GM19351 (cell line): Measurements from ENCODE around the gene TMCO5A.
"Not testable (repeated sequence)": the region's sequence is repeated elsewhere in the genome, so short reads cannot be mapped to it uniquely, and the experiment has no call there.

ENCODE experiments used
- ATAC-seq: cut with Tn5 transposase; IDR thresholded peaks from one replicate; pipeline ENCODE4 v1.9.1; 2021; ENCODE audit warnings: mild to moderate bottlenecking, moderate library complexity; ENCODE audit not compliant: unreplicated experiment

TMCO5A gene

DNA sequence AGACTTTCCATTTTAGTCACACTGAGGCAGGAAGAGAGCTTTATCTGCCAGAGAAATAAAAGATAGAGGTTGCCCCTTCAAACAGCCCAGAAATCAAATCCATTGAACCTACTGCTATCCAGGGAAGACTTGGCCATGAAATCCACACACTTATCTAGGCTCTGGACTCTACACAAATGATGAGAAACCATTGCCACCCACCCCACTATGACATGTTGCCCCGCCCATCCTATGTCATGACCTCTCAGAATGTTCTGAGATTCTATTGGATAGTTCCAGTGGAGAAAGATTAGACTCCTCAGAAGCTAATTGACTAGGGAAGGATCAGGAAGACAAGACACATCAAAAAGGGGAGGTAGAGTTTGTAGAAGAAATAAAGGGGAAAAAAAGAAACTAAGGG lies at the start of gene TMCO5A:
TMCO5A (plus strand) TSS at position 301 of the 400 bp plus-strand sequence. CDS start 1,684 bp downstream, outside the sequence.
- no peak for ATAC-seq

DNA sequence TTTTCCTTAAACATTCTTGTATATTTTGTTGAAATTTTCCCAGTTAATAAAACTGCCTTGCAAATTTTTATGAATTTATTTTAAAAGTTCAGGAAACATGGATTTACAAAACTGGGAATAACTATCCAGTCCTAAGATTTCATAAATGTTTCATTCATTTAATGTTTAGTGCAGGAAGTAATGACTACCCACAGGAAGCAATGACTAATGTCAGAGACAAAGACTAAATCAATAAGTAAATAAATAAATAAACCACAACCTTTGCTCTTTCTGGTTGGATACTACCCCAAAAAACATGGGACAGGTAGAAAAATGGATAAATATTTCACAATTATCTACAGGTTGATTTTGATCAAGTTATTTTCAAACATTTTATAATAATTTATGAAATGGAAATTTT lies 48.8 kb upstream of the TMCO5A start:
- ATAC-seq = no peak

DNA sequence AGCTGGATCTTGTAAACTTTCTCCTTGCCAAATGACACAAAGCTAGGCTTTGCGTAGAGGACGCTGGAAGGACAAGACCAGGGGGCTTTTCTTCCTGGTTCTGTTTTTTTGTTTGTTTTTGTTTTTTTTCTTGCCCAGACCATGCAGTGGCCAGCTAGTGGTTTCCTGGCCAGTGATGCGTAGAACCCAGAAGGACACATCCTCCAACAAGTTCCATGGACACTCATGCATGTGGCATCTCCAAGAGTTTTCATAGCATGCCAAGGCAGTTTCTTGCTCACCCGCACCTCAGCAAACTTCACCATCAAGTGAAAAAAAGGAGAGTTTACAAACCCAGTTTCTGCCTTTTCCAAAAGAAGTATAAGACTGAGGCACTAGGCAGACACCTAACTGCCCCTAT lies 46.1 kb upstream of the TMCO5A start:
- ATAC-seq = no peak

DNA sequence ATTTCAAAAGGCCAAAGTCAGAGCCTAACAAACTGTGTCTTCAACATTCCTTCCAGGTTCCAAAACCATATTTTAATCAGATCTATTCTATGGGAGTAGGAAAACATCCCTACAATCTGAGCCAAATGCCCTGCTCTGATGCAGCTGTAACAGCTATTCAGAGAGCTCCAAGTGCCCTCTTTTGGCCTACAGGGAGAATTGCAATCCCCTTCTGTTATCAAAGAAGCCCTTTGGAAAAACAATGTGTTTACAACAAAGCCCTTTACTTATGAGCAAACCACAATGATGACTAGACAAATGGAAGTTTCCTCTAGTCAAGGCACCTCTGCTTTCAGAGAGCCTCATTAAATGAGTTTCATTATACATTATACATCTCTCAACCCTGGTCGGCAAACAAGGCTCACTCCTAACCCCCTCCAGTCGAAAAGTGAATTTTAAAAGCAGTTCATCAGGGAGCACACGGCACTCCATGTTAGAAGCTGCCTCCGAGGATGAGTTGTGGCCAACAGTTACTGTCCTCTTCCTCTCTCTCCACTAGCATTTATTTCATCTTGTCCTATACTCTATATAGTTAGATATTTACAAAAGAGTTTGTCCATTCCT lies 42.6 kb upstream of the TMCO5A start:
- ATAC-seq = no peak

DNA sequence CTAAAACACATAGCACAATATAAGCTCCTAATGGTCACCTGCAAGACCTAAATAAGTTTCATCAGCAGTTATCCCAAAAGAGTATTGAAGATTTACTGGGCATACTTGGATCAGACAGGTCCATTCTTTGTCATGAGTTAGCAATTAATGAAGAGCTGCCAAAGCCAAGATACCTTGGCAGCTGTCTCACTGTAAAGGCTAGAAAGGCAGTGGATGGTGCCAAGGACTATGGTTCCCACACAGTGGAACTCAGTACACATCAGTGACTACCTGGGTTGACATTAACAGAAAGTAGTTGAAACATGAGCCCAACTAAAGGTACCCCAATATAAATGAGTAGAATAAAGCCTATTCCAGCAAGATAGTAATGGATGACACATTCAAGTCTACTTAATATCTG lies 41.1 kb upstream of the TMCO5A start:
- no peak for ATAC-seq

DNA sequence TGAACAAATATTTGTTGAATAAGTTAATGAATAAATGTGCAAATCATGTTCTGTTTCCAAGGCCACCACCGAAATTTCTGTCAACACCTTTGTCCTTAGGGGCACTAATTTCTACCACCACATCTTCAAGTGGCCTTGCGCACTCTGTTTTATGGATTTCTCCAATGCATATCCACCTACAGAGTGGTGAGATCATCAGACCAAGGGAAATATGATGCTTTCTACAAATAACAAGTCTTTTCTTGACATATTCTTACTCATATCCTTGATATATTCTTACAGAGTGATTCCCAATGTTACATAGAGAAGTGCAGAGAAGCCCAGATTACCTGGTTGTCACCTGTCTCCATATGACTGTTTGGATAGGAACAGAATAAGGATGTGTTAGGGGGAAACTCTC lies 36.1 kb upstream of the TMCO5A start:
- ATAC-seq = no peak

DNA sequence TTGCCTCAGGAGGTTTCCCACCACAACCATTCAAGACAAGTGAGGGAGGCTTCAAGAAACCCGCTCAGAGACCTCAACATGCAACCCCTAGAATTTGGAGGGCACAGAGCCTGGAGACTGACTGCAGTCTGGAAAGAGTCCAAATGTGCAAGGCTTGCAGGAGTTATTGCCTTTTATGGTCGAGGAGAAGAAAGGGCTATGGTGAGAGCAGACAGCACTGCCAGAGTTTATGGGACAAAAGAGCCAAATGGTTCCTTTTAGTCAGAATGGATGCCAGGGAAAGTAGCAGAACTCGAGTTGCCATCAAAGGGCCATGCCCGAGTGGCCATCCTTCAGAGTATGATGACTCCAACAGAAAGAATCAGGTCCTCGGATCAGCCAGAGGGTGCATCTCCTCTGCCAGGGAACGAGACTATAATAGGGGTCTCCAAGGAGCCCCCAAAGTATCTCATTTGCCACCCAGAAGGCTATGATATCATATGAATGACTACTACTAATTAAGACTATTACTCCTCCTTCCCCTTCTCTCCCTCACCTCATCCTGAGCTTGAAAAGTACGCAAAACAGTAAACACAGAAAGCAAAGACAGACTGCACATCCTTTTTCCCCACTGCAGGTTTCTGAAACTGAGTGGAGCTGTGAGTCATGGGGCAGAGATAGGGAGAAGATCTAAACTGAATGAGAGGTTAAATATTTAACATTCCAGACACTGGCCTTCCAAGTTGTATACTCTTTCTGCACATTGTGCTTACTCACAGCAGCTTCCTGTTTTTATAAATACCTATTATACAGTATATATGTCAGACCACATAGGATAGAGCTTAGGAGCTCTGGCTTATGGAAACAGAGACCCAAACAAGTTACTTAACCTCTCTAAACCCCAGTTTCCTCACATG lies 33.9 kb upstream of the TMCO5A start:
- no peak for ATAC-seq

DNA sequence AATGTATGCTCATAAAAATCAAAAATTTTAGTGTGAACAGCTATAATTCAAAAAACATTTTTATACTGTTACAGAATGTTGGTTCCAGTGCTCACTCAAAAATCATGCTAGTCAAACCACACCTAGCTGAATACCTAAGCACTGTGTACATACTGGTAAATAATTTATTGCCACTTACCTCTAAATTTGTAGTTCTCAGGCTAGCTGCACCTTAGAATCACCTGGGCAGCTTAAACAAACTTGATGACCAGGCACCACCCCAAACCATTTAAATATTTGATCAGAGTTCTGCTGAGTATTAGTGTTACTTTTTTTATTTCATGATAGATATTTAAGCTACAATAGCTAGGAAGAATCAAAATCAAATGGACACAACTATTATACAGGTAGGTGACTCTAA lies 32.3 kb upstream of the TMCO5A start:
- ATAC-seq = no peak

DNA sequence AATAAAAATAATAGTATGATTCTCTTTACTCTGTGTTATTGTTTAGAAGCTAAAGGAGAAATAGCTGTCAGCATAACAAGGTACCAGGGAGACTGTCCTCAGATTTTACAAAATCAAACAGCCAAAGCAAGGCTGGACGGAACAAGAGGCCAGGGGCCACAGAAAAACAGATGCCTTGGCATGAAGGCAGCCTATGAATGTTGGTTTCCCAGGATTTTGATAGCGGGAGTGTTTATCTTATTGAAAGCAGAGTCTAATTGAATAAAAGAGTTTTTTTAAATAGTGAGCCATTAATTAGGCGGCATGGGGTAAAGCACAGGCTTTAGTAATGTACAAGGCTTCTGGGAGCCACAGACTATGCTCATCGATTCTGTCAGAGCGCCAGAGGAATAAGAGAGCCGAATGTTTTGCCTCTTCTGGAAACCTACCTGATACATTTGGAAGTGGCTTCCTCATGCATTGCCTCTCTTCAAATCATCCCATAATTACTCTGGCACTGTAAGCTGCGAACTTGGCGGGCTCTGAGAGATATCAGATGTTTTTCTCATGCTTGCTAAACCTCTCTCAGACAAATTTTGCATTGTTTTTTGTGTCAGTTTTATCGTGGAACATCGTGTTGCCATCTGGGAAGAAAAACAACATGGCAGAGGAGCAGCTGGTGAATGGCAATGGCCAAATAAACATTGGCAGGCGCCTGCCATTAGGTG lies 30.4 kb upstream of the TMCO5A start:
- no peak for ATAC-seq

DNA sequence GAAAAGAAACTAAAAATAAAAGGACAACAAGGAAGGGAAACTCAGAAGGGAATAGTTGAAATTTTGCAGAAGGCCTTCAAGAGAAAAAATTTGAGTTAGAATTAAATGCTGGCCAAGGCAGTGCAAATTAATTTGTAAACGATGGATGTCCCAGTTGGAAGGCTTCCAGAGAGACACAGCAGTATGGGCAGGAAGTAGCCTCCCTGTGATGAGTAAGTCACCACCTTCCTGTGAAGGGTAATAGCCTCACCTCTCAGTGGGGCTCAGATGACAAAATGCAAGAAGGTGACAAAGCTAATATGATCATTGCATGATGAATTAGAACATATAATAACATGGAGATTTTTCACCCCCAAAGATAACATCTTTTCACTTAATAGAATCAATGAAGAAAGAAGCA lies 27.3 kb upstream of the TMCO5A start:
- no peak for ATAC-seq

DNA sequence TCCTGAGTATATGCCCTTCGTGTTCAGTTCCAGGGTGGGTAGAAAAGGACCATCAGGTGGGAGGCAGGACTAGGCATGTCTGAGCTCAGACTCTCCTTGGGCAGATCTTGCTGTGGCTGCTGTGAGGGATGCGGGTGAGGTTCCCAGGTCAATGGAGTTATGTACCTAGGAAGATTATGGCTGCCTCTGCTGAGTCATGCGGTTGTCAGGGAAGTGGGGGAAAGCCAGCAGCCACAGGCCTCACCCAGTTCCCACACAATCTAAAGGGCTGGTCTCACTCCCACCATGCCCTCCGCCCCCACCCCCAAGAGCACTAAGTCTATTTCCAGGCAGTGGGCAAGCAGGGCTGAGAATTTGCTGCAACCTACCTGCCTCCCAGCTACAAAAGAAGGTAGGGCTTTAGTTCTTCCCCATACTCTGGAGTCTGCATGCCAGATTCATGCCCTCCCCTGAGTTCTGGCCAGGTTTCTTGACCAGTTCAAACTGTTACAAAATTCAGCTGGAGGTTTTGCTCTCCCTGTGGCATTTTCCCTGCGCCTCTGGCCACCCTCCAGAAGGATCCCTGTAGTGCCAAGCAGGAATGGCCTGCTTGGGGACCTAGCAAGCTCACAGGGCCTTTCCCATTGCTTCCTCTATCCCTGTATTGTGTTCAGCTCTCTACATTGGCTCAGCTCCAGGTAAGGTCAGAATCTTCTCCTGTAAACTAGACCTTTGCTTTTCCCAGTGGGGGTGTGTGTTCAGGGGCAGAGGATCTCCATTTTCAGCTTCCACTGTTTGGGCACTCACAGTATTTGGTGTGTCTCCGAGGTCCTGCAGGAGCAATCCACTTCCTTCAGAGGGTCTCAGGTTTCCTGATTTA lies 12.7 kb upstream of the TMCO5A start:
- ATAC-seq = no peak

DNA sequence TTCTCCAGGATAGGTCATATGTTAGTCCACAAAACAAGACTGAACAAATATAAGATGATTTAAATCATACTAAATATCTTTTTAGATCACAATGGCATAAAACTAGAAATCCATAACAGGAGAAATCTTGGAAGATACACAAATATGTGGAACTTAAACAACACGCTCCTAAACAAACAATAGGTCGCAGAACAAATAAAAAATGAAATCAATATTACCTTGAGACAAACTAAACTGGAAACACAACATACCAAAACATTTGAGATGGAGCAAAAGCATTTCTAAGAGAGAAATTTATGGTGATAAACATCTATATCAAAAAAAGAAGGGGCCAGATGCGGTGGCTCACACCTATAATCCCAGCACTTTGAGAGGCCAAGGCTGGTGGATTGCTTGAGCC lies 8.3 kb upstream of the TMCO5A start:
- ATAC-seq = no peak

DNA sequence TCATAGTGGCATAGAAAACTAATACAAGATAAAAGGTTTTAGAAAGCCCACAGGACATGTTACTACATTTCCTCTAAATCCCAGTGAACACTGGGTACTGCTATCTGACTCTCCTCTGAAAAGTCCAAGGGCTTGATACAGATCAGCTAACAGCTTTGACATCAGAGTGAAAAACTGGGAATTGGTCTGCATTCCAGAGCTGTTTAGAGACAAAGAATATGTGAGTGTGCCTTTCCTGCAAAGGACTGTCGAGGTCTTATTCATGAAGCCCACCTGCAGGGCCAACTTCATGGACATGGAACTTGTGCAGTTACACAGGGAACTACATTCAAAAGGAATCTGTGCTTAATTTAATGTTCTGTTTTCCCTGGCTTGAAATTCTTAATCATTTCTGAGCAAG lies 5.2 kb upstream of the TMCO5A start:
- ATAC-seq = no peak

DNA sequence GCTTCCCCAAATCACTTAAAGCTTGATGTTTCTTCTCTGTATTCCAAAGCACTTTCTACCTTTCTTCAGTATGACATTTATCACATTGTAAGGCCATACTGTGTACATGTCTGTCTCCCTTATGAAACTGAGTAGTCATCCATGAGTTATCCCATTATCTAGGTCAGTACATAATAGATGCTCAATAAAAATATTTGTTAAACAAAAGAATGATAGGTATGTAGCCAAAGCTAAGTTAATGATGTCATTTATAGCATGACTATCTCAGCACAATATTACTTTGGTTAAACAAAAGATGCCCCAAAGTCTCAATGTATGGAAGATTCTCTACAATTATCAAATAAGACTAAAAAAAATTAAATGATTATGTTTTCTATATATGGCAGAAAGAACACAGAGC lies 3.1 kb upstream of the TMCO5A start:
- ATAC-seq = no peak

DNA sequence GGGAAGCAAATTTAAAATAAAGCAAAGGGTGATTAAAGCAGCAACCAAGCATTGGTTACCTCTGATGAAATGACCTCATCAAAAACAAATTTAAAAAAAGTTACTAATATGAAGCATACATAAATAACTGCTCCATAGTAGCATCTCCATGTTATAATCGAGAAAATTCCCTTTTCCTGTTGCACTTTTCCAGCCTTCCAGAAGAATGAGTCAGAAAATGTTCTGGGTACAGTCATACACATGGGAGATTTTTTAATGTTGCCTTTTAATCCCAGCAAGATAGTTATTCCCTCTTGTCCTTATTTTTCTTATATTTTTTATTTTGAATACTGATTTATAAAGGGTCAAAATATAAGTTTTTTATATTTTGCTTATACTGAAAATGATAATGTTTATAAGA lies 2.6 kb upstream of the TMCO5A start:
- ATAC-seq = no peak

DNA sequence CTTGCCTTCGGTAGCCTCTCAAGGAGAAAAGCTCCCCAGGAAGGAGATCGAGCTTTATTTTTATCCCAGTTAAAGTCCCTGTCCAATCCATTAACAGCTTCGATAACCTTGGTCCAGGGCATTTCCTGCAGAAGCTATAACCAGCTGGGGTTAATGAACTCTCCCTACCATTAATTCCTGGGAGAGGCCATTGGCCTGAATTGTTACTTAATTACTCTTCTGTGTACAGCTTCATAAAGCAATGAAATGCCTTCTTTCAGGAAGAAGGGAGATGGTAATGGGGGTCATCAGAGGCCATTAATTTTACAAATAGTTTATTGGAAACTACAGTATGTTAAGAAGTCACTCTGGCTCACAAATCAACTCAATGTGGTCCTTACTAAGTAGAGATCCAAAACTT lies 1.9 kb upstream of the TMCO5A start:
- ATAC-seq = no peak

DNA sequence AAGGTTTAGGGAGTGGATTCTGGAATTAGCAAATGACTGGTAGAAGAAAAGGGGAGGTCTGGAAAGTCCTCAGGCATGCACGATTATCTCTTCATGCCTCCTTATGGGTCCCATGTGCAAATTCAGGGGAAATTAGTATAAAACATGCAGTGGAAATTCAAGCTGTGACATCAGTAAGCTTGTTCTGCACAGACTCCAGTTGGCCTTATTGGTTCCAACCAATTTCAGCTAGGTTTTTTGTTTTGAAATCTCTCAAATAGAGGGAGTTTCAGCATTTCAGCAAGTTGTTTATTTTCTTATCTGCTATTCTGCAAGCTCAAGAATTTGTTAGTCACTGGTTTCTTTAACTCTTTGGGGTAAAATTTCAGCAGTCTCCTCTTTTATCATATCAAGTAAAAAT lies 774 bp upstream of the TMCO5A start:
- no peak for ATAC-seq

DNA sequence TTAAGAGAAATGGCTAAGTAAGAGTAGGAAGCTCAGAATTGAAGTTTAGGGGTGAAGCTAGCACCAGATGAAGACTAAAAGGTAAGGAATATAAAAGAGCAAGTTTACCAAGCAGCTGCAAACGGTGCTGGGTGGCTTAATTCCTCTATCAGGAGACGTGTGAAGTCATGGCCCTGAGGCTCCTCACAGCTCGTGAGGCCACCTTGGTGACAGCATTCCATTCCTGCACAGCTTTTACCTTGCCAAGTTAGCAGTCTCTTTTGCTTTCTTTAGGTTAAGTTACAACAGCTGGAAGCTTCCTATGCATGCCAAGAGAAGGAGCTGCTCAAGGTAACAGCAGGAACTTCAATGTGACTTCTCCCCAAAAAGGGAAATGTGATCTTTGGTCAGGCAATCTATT lies 6.4 kb downstream of the TMCO5A start:
- ATAC-seq = no peak

DNA sequence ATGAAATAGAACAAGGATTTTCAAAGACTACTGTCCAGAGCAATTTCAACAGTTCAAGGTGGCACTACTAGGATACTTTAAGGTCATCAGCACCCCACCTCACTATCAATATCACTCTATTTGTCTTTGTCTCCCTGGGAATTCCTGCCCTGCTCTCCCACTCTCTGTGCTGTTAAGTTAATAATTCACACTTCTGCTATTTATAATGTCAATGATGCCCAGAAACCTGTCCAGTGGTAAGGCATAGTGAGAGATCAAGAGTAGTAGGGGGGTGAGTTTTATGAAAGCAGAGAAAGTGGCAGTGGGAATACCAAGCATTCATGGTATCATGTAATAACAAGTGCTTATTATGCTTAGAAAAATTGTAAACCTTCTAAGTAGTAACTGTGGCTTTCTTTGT lies 7.3 kb downstream of the TMCO5A start:
- ATAC-seq = no peak

DNA sequence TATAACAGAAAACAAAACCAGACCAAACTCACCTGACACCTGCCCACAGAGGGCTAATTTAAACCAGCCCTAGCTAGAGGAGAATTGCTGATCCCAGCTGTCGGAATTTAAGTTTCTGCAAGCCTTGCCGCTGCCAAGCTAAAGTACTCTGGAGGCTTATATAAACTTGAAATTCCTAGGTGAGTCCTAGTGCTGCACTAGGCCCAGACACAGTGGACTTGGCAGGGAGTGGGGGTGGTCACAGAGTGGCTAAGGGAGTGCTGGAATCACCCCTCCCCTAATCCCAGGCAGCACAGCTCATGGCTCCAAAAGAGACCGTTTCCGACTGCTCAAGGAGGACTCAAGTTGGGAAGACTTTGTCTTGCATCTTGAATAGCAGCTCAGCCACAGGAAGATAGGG lies 17.6 kb downstream of the TMCO5A start:
- no peak for ATAC-seq

DNA sequence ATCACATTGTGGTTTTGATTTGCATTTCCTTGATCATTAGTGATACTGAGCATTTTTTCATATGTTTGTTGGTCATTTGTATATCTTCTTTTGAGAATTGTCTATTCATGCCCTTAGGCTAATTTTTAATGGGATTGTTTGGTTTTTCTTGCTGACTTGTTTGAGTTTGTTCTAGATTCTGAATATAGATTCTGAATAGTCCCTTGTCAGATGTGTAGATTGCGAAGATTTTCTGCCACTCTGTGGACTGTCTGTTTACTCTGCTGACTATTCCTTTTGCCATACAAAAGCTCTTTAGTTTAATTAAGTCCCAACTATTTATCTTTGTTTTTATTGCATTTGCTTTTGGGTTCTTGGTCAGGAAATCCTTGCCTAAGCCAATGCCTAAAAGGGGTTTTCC lies 26.3 kb downstream of the TMCO5A start:
- ATAC-seq = not testable (repeated sequence)
